H7 (cell line): ENCODE results near the gene SMIM11. TPM values are rescaled to one million over a fixed set of nuclear protein-coding genes. Genes with fewer than 3 reads are reported as not detected.
"Not testable (repeated sequence)": the region's sequence is repeated elsewhere in the genome, so short reads cannot be mapped to it uniquely, and the experiment has no call there.

Source experiments
- DNase-seq: peaks from one replicate; pipeline ENCODE4 v3.0.0; 2012
- H3K27me3 ChIP-seq: 2 replicates; pipeline ENCODE4 v1.6.0; 2011; ENCODE audit warnings: mild to moderate bottlenecking, low read length; ENCODE audit not compliant: control insufficient read depth, insufficient read depth
- H3K36me3 ChIP-seq: replicated peaks from 2 replicates; pipeline ENCODE4 v1.5.1; 2011; ENCODE audit warnings: low read length; ENCODE audit not compliant: control insufficient read depth, insufficient read depth
- H3K4me3 ChIP-seq: 2 replicates; pipeline ENCODE4 v1.5.1; 2011; ENCODE audit warnings: low read depth, mild to moderate bottlenecking, control low read depth, low read length, moderate library complexity; ENCODE audit not compliant: insufficient read depth
- total RNA-seq: library from RNA; depleted of rRNA; stranded (reverse); fragments of >200 nt; shearing (Covaris generic); gene quantifications from 2 replicates; pipeline ENCODE4 v1.2.3, GENCODE V29; 2014; rRNA removed

The SMIM11 gene
- total RNA-seq, 1 experiment from 2014 or later = 1.1 TPM

DNA sequence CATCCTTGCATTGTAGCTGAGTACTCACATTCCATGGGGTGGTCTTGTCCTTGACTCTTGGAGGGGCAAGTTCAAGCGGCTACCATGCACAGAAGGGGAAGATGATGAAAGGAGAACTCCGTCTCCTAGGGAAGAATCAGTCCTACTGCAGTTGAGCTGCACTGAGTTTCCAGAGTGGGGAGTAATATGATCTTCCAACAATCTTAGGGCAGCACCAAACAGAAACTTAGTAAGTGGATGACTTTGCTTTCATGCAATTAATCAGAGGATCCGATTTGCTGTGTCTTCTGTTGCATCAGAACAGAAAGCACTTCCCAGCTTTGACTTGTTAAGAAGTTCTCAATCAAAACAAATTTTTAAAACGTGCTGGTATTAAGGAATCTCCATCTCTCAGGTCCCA, 48.5 kb downstream of the SMIM11 start, which contains the start of gene SMIM34:
Gene SMIM34, minus strand, starts transcription at position 147 of the 400 bp plus-strand sequence. Its CDS starts 112 bp downstream, at position 35.
- not testable (repeated sequence) for H3K4me3 ChIP-seq, H3K36me3 ChIP-seq, DNase-seq, H3K27me3 ChIP-seq

DNA sequence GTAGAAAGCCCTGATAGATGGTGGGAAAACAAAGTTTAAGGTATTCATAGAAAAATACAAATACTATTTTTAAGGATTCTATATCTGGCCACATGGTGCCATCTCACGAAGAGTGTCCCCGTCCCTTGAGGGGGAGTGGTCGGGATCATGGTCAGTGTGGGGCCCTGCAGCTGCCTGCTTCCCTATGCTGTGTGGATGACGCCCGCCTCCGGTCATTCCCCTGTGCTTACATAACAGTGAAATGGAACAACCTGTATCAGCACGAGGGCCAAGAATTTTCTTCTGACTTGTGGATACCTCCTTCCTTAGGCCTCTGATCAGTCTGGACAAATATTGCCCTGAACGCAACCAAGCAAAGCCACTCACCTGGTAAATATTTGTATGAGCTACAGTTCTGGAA, 52.0 kb downstream of the SMIM11 start:
- H3K36me3 ChIP-seq, DNase-seq, H3K27me3 ChIP-seq, H3K4me3 ChIP-seq: not testable (repeated sequence)

DNA sequence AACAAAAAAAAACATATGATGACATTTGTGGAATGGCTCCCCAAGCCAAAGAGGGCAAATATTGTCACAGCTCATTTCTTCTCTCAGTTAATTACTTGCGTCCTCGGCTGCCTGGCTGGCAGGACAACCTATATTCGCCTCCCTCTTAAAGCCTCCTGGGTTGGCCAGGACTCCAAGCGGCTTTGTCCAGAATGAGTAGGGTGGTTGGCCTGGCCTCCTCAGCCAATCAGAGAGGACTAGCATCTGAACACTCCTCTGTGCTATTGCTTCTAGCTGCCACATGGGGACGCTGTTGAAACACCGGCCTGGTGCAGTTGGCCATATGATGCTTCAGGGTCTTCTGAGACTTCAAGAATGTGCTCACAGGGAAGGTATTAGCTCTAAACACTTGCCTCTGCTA, 53.1 kb downstream of the SMIM11 start:
- not testable (repeated sequence) for H3K4me3 ChIP-seq, H3K36me3 ChIP-seq, DNase-seq, H3K27me3 ChIP-seq

DNA sequence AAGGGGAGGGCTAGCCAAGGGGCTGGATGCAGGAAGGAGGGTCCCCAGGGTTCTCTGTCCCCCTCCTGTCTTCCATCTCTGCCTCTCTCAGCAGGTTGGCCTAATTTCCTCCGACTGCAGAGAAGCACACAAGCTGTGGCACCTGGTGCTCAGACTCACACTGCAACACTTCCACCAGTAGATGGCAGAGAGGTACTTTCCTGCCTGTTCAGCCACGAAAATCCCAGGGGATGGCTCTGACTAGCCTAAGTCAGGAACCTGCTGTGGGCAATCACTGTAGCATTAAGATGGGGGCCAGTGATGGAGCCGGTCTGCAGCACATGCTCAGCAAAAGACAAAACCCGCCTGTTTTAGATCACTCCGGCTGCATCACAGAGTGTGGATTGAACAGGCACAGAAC, 54.4 kb downstream of the SMIM11 start:
- not testable (repeated sequence) for H3K27me3 ChIP-seq, H3K4me3 ChIP-seq, DNase-seq, H3K36me3 ChIP-seq

Other genes with a start within 250 kb of the SMIM11 start
- not detected in 2 replicates for gene KCNE2, start 11.5 kb upstream of the SMIM11 start, total RNA-seq
- not detected in 2 replicates for gene SMIM34, start 48.4 kb downstream of the SMIM11 start, total RNA-seq
- gene KCNE1, start 136.7 kb downstream of the SMIM11 start, total RNA-seq = 0.10 TPM in 1 of 2 replicates, not detected in the other
- gene RCAN1, start 239.6 kb downstream of the SMIM11 start, total RNA-seq = 4.0 and 4.9 TPM in 2 replicates